ENCODE data around the gene SOX18. TPM values are rescaled to one million over a fixed set of nuclear protein-coding genes. Genes with fewer than 3 reads are reported as not detected.

Gene SOX18
- total RNA-seq, 4 donors from 2014 or later: 5.6 to 19.0 (median 12.8) TPM

DNA sequence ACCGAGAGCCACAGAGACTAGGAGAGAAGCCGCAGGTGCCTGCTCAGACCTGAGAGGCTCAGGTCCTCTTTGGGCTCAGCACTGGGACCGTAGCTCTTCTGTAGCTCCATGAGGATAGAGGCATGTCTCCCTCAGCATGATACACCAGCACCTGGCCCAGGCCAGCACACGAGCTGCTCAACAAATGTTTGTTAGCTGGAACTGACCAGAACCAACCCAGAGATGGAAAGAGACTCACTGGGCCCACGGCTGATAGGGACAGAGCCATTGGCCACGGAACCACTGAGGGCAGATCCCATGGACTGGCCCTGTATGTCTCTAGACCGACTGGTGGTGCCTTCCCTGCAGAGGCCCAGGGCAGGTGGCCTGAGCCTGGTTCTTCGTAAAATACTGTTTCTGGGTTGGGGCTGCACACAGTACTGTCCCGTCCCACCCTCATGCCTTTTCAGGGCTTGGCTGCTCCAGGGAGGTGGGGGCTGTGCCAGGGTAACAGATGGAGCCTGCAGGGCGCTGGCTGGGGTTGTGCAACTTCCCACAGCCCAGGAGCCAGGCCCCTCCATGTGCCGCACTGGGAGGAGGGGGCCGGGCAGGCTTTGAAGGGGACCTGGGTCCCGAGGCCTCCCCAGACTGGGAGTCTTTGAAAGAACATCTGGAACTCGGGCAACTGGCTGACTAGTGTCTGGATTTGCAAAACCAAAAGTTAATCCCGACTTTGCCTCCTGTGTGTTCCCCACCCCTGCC lies 8.2 kb downstream of the SOX18 start:
- Histone ChIP-seq H3K27me3 (peaks cover 3 to 99% (median 61%) of the 10 kb centered on the region in 4 donors), H3K9me3 (no peaks in the 10 kb centered on the region), H3K4me1 (peaks cover 37 to 60% (median 53%) of the 10 kb centered on the region in 4 donors), H3K36me3 (peaks cover 0 to under 1% (median 0%) of the 10 kb centered on the region in 4 donors), H3K4me3 (peak overlapping the region; percentile 43 to 56 (median 47)), H3K27ac (replicated peaks in 1 of 4) (peak overlapping the region in 3 of 4 donors; percentile 65 to 75 (median 71))
- intact Hi-C loops (cut with DNase I): no loop called here
- TF ChIP-seq, protein P1, sequence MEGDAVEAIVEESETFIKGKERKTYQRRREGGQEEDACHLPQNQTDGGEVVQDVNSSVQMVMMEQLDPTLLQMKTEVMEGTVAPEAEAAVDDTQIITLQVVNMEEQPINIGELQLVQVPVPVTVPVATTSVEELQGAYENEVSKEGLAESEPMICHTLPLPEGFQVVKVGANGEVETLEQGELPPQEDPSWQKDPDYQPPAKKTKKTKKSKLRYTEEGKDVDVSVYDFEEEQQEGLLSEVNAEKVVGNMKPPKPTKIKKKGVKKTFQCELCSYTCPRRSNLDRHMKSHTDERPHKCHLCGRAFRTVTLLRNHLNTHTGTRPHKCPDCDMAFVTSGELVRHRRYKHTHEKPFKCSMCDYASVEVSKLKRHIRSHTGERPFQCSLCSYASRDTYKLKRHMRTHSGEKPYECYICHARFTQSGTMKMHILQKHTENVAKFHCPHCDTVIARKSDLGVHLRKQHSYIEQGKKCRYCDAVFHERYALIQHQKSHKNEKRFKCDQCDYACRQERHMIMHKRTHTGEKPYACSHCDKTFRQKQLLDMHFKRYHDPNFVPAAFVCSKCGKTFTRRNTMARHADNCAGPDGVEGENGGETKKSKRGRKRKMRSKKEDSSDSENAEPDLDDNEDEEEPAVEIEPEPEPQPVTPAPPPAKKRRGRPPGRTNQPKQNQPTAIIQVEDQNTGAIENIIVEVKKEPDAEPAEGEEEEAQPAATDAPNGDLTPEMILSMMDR (IDR thresholded peaks at IDR 0.05): no peak
- TF ChIP-seq POLR2A (IDR thresholded peaks at IDR 0.05; ENCODE audit: low read depth): no peak
- TF ChIP-seq POLR2AphosphoS5 (IDR thresholded peaks at IDR 0.05): no peak
- TF ChIP-seq EP300 (IDR thresholded peaks at IDR 0.05): no peak
- DNase-seq (ENCODE audit: extremely low spot score): no peak
- 58% methylated on average over 3 of the region's 15 CpGs for WGBS

DNA sequence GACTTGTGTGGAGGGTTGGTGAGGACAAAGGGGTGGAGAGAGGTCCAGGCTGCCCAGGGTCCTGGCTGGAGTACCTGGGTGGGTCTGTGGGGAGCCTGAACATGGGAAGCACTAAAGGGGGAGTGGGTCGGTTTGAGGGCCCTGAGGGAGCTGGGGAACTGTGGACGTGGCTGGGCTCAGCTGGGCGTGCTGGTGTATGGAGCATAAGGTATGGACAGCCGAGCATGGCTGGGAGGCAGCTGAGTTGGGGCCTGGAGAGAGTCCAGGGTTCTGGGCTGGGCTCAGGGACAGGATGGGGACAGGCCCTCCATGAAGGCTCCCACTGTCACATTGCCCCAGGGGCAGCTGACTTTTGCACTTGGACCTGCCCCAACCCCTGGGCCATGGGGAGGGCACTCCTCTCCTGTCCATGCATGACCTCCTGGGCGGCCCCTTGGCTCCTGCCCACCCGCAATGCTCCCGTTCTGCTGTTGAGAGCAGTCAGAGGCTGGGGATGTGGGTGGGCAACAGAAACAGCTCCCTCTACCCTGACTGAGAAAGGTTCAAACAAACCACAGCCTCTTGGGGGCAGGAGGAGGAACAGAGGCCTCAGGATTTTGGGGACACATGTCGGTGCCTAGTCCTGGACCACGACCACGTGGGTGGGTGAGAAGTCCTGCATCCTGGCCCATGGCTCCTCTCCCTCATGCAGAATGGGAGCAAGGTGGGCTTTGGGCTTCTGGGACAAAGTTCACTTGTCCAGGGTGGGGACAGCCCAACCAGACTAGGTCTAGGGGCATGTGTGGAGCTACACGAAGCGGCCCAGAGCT lies 9.0 kb downstream of the SOX18 start:
- no peak for DNase-seq (ENCODE audit: extremely low spot score)
- Histone ChIP-seq H3K4me1 (peaks cover 37 to 59% (median 53%) of the 10 kb centered on the region in 4 donors), H3K27me3 (peaks cover 3 to 99% (median 63%) of the 10 kb centered on the region in 4 donors), H3K27ac (replicated peaks in 1 of 4) (peak overlapping the region in 3 of 4 donors; percentile 37 to 55 (median 42)), H3K36me3 (peaks cover 0 to 4% (median 2%) of the 10 kb centered on the region in 4 donors), H3K9me3 (no peaks in the 10 kb centered on the region), H3K4me3 (no peak overlapping the region)
- intact Hi-C loops (cut with DNase I): no loop called here
- 62% methylated on average over 8 of the region's 12 CpGs for WGBS
- TF ChIP-seq POLR2AphosphoS5 (IDR thresholded peaks at IDR 0.05) (no peak), POLR2A (IDR thresholded peaks at IDR 0.05; ENCODE audit: low read depth) (no peak), EP300 (IDR thresholded peaks at IDR 0.05) (no peak)
- TF ChIP-seq, protein P1 (IDR thresholded peaks at IDR 0.05): no peak

DNA sequence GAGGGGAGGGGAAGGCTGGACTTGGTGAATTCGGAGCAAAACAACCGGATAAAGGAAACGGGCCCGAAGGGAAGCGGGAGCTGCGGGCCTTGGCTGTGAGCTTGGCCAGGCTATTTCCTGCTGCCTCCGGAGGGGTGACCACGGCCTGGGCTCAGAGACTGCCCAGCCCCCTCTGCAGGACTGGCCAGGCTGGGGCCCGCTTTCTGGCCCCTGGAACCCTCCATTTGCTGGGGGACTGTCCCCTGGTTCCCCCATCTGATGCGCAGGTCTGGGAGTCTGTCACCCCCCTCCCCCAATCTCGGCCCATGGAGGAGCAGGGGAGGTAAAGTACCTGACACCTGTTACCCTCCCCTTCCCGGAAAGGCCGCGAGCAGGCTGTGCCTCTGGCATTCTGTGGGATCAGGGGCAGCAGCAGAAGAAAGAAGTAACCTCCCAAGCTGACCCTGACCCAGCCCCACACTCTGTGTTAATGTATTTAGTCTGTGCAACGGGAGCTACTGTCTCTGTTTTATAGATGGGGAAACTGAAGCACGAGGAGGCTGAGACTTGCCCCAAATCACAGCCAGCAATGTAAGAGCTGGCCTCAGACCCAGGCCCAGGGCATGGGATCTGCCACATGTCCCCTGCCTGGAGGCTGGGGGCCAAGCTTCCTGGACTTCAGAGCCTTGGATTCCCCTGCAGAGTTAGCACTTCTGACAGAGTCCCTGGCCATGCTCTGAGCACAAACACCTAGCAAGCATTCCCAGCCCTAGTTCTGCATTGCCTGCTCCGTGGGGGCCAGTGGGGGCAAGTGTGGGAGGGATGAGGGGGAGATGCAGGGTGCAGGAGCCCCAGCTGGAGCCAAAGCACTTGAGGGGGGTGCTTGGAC lies 9.9 kb downstream of the SOX18 start:
- TF ChIP-seq, protein P1 (IDR thresholded peaks at IDR 0.05): no peak
- TF ChIP-seq POLR2AphosphoS5 (IDR thresholded peaks at IDR 0.05) (no peak), POLR2A (IDR thresholded peaks at IDR 0.05; ENCODE audit: low read depth) (no peak), EP300 (IDR thresholded peaks at IDR 0.05) (no peak)
- Histone ChIP-seq H3K4me1 (peaks cover 37 to 55% (median 53%) of the 10 kb centered on the region in 4 donors), H3K36me3 (peaks cover 0 to 13% (median 11%) of the 10 kb centered on the region in 4 donors), H3K27me3 (peaks cover 3 to 94% (median 61%) of the 10 kb centered on the region in 4 donors), H3K27ac (replicated peaks in 1 of 4) (peak overlapping the region in 3 of 4 donors; percentile 19 to 55 (median 37)), H3K9me3 (no peaks in the 10 kb centered on the region), H3K4me3 (peak overlapping the region; percentile 51 to 60 (median 56))
- WGBS: 8% methylated on average over 12 of the region's 17 CpGs
- no peak for DNase-seq (ENCODE audit: extremely low spot score)
- intact Hi-C loops (cut with DNase I): no loop called here

DNA sequence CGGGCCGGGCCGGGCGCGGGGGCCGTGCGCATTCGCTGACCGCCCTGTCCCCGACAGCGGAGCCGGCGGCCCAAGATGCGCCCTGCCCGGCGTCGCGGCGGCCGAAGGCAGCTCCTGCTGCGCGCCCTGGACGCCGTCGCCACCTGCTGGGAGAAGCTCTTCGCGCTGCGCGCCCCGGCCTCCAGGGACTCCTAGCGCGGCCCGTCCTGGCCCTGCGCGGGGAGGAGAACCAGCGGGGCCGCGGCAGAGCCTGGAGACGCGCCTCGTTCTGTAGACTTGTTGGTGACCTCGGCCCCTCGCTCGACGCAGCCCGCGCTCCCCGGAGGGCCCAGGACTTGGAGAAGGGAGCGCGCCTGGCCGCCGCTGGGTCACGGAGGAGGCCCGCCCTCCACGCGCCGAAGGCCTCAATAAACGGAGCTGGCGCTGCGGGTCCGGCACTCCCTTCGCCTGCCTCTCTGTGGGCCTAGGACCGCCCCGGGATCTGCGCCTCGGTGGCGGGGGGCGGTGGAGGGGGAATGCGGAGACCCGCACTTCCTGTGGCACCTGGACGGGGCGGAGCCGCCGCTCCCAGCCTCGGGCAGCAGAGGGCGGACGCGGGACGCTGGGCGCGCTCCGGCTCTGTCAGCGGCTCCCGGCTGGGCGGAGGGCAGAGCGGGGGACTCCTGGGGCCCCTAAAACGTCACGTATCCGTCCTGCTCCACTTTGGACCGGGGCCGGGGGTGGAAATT lies 10.7 kb downstream of the SOX18 start:
- Histone ChIP-seq H3K27ac (replicated peaks in 1 of 4) (peak overlapping the region; percentile 38 to 70 (median 46)), H3K36me3 (peaks cover 4 to 21% (median 16%) of the 10 kb centered on the region in 4 donors), H3K4me1 (peaks cover 37 to 55% (median 53%) of the 10 kb centered on the region in 4 donors), H3K9me3 (no peaks in the 10 kb centered on the region), H3K27me3 (peaks cover 3 to 86% (median 61%) of the 10 kb centered on the region in 4 donors), H3K4me3 (peak overlapping the region; percentile 51 to 60 (median 56))
- TF ChIP-seq POLR2A (IDR thresholded peaks at IDR 0.05; ENCODE audit: low read depth) (no peak), POLR2AphosphoS5 (IDR thresholded peaks at IDR 0.05) (peak in 1 of 2 donors; percentile 37)
- TF ChIP-seq, protein P1 (IDR thresholded peaks at IDR 0.05): peak; percentile 64 to 75 (median 74)
- intact Hi-C loops (cut with DNase I): no loop called here
- no peak for DNase-seq (ENCODE audit: extremely low spot score)
- WGBS: 2% methylated on average over 17 of the region's 91 CpGs
